Suprapubic skin (tissue), 4 donors: ENCODE data around the gene GPX1.

Experiments
- CTCF ChIP-seq, 2 donors: fragments of 200-600 bp in 1 of 2; fragments of 450-650 bp in 1 of 2; sonication (generic) in 1 of 2; IDR thresholded peaks; one replicate each; pipeline ENCODE4 v1.5.1; 2016 to 2019; ENCODE audit warnings: antibody characterized with exemption in 2 of 2, mild to moderate bottlenecking in 1 of 2, moderate library complexity in 1 of 2
- EP300 ChIP-seq: sonication (generic); formaldehyde crosslinking; IDR thresholded peaks from one replicate; pipeline ENCODE4 v1.6.1; 2017; ENCODE audit warnings: antibody characterized with exemption
- POLR2A ChIP-seq, 2 donors: fragments of 450-650 bp; IDR thresholded peaks; one replicate each; pipeline ENCODE4 v1.6.1; 2017; ENCODE audit warnings: antibody characterized with exemption in 2 of 2, mild to moderate bottlenecking in 2 of 2, moderate library complexity in 2 of 2
- POLR2AphosphoS5 ChIP-seq, 3 donors: sonication (generic); formaldehyde crosslinking; IDR thresholded peaks; one replicate each; pipeline ENCODE4 v1.6.1; 2017; ENCODE audit warnings: antibody characterized with exemption in 3 of 3

GRCh38 chr3:49343163-49343562, 15.0 kb downstream of the GPX1 start:
- TF ChIP-seq CTCF (IDR thresholded peaks at IDR 0.05) (no peak), EP300 (no peak), POLR2AphosphoS5 (IDR thresholded peaks at IDR 0.05) (no peak), POLR2A (IDR thresholded peaks at IDR 0.05) (no peak)
